T-helper 1 cell (primary cell): ENCODE measurements around the gene MMP21.

Experiments
- DNase-seq, 5 donors: peaks; one replicate each; pipeline ENCODE4 v3.0.0-alpha.2; 2012 to 2020

Gene MMP21

DNA sequence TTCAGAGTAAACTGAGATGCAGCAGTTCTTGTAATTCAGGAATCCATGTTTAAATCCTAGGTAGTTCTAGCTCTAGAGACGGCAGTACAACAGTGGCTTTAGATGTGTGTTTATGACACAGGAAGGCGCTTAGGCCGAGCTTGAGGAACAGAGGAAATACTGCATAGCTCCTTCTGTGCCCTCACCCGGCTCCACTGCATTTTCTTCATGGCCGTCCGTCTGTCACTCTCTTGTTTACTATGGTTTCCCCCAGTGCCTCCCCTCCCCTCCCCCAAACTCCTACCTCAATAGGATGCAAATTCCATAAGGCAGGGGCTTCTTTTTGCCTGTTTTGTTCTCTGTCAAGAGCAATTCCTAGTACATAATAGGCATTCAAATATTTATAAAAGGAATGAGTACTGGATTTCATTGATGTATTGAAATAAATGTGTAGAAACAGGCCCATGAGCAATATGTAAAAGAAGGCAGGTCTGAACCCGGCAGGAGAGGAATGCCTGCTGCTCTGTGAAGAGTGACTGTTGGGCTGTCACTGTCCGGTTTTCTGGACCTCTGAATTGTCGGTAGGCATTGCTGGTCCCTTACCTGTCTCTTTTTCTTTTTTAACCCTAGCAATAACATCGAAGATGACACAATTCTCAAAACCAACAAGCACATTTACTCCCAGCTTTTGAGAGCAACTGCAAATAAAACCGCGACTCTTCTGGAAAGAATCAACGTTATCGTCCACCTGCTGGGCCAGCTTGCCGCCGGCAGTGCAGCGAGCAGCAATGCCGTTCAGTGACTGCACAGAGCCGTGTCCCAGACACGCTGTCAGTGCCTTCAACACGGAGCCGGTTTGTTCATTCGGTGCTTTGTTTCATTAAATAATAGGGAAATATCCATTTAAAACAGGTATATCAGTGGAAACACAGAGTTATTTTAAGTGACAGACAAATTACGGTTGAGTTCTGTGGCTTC, 12.7 kb downstream of the MMP21 start:
- DNase-seq: no peak

DNA sequence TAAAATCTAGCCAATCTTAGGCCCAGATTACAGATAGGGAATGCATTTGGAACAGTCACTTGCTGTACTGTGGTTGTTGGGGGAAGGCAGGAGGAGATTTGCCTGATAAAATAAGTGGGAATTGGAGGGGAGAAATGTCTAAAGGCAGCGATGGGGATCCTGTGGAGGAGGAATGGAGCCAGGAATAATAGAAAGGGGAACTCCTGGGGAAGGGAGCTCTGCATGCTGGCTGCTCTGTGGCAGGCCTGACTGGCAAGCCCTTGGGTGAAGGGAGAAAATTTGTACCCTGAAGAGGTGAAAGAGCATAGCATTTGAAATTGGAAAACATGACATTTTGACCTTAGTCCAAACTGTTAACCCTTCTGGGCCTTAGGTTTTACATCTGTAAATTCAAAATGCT, 13.7 kb downstream of the MMP21 start:
- DNase-seq: no peak

DNA sequence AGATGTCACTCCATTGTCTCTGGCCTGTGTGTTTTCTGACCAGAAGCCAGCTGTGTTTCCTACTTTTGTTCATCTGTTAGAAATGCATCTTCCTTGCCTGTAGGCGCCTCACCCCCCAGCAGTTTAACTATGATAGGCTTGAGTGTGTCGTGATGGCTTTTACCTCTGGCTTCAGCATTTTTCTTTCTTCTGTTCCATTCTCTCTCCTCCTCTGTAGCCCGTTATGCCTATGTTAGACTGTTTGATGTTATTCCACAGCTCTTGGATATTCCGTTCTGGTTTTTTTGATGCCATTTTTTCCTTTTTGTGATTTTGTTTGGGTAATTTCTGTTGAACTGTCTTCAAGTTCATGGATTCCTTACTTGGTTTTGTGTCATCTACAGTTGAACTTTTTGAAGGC, 17.9 kb downstream of the MMP21 start:
- no peak for DNase-seq

DNA sequence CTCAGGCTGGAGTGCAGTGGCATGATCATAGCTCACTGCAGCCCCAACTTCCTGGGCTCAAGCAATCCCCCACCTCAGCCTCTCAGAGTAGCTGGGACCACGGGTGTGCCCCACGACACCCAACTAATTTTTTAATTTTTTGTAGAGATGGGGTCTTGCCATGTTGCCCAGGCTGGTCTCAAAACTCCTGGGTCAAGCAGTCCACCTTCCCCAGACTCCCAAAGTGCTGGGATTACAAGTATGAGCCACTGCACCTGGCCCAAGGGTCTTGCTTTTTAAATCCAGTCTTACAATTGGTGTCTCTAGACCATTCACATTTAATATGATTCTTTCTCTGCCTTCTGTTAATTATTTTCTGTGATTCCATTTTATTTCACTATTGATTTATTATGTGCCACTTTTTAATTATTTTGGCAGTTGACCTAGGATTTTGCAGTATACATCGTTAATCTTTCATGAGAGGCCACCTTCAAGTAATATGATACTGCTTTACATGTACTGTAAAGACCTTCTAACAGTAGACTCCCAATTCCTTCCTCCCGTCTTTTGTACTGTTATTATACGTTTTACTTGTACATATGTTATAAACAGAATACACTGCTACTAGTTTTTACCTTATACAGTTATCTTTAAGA, 18.7 kb downstream of the MMP21 start:
- no peak for DNase-seq

DNA sequence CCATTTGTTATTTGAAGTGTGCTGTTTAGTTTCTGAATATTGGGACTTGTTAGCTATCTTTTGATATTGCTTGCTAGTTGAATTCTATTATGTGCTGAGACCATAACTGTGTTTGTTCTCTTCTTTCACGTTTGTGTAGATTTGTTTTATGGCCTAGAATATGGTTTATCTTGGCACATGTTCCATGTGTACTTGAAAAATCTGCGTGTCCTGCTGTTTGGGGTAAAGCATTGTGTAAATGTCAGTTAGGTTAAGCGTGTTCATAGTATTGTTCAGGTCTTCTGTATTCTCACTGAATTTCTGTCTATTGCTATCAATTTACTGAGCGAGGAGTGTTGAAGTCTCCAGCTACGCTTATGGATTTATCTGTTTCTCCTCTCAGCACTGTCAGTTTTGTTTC, 19.4 kb downstream of the MMP21 start:
- no peak for DNase-seq

DNA sequence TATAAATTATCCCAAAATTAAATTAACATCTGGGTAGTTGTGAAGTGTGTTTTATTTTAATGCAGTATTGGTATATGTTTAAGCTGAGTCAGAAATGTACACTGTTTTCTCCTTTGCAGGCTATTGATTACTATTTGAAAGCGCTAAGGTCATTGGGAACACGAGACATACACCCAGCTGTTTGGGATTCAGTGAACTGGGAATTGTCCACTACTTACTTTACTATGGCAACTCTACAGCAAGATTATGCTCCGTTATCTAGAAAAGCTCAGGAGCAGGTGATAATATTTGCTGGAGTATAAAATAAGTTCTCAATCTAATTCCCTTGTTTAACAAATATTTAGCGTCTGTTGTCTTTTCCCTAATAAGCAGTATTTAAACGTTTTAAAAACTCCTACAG, 28.2 kb downstream of the MMP21 start:
- DNase-seq: no peak

DNA sequence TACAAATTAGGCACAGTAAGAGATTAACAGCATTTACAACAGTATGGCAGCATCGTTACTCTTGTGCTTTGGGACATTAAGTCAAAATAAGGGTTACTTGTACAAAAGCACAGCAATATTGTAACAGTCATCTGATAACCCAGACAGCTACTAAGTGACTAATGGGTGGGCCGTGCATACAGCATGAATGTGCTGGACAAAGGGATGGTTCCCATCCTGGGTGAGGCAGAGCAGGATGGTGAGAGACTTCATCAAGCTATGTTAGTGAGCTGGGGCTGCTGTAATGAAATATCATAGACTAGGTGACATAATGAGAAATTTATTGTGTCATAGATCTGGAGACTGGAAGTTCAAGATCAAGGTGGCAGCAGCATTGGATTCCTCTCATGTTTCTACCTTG, 30.7 kb downstream of the MMP21 start:
- no peak for DNase-seq

DNA sequence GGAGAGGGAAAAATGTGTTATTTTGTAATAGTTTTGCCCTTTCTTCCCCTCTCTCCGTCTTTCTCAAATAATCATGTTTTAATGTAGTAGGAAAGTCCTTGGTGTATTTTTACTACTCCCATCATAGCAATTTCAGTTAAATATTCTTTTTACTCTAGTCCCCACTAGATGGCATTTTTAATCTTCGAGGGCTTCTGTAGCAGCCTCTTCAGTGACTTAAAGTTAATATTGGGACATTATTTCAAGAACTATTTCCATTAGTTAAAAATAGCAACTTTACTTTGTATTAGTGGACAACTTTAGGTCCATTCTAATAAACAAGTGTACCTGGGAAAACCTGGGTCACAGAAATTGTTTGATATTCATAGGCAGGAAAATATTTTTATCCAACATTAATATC, 33.2 kb downstream of the MMP21 start:
- DNase-seq: no peak

DNA sequence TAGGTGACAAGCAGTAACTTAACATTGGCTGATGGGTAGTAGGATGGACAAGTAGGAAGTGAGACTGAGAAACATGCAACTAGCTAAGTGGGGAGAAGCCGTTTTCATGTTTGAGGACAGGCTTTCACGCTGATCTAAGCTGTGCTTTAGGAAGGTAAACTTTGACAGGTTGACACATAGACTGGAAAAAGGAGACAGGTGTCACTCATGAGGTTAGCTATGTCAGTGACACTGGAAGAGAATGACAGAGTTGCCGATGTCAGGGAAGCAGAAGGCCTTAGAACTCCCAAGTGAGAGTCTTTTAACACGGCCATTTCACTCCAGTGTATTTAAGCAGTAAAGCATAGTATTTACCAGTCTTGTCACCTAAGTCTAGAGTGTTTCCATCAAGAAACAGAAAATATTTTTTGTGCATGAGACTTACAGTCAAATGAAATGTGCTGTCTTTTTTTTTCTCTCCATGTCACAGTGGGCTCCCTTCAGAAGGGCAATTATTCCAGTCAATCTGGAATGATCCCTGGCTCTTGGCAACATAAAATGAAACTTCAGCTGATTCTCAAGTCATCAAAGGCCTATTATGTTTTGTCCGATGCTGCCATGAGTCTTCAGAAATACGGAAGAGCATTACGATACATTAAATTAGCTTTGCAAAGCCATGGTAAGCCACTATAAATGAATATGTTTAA, 35.5 kb downstream of the MMP21 start:
- no peak for DNase-seq

DNA sequence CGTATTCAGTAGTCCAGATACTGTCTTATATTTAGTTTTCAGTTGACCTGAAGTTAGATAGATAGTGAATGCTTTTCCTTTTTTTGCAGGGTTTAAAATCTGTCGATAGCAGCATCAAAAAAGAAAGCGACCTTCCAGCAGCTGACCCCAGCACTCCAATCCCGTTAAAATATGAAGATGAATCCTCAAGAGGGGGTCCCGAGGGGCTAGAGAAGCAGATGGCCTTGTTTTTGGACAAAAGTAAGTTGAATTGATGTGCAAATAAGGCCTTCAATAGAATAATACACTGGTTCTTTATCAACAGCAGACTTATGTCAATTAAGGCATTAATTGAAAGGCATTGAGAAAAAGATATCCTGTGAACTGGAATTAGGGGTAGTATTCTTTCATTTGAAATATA, 37.4 kb downstream of the MMP21 start:
- DNase-seq: no peak

DNA sequence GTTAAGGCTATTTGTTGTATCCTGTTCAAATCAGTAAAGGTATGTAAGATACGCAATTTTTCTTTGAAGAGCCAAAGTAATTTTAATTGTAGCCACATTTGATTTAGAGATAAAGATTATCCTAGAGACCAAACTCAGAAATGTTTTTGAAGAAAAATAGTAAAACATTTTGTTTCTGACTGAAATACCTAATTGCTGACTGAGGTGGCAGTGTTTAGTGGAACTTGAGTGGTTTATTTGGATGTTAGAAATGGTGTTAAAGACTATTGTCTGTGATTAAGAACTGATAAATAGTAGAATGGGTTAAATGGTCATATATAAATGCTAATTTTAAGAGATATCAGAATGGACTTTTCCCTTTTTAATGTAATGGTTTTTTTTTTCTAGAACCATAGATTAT, 40.8 kb downstream of the MMP21 start:
- DNase-seq: no peak

DNA sequence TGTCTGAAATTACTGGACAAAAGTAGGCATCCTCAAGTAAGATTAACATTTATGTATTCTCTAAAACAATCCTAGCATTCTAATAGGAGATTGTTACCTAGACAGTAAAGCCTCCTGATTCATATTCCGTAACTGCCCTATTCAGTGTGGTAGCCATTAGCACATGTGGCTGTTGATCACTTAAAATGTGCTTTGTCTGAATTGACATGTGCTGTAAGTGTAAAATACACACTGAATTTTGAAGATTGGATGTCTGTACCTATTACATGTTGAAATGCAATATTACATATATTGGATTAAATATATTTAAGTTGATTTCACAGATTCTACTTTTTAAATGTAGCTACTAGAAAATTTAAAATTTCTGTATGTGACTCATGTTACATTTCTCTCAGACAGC, 41.5 kb downstream of the MMP21 start:
- no peak for DNase-seq

DNA sequence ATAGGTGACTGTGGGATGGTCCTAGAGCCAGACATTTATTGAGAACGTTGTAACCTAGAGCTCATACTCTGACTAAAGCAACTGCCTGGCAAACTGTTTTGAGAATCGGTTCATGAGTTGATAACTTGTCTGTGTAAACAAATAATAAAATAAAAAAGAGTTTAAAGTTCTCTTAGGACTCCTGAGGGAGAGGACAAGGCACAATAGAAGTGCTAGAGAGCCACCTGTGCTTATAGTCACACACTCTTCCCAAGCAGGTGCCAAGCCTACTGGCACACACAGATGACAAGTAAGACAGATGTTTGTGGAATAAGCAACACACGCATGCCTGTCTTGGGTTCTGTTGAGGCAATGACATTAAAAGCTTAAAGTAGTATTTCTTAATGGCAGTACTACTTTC, 48.2 kb downstream of the MMP21 start:
- no peak for DNase-seq

DNA sequence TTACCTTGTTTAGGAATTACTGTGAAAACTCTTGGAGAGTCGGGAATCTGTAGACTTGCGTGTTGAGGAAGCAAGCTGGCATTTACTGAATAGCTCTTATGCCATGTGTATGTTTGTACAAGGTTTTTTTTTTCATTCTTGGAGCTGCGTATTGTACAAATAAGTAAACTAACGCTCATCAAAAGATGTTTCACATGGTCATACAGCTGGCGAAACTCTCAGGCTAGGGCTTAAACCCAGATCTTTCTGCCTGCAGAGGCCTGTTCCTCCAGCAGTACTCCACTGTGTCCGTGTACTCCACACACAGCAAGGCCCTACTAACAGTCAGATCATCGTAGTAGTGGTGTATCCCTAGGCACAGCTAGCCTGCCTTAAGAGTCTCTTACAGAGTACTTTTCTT, 48.7 kb downstream of the MMP21 start:
- DNase-seq: no peak

DNA sequence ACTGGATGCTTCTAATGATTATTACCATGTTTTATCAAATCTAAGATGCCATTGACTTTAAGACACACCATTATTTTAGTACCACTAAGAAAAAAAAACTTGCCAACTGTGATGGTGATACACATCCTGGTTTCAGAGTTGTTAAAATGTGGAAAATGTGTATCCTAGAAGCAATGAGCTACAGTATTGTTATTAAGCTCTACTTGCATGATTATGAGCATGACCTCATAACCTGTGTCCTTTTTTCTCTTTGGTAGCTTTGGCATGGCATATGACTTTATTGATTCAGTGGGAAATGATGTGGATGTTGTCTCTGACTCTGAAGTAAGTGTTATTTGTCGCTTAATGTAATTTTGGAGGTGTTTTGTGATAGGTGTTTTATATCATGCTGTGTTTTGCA, 52.8 kb downstream of the MMP21 start:
- DNase-seq: no peak

DNA sequence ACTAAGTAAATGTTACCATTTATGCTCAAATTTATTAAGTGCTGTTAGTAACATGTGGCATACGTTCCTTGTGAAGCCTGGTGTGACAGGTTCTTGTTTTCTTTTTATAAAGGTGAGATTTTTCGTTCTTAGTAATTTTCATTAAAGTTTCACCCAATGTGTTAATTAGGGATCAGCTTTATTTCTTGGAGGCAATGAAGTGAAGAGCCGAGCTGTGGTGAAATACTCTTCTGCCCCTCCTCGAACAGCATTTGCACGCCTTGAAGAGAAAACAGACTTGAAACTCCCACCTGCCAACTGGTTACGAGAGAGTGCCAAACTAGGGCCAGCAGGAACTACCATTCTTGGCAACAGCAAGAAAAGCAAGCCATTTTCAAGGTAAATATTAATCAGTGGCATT, 54.6 kb downstream of the MMP21 start:
- DNase-seq: no peak

DNA sequence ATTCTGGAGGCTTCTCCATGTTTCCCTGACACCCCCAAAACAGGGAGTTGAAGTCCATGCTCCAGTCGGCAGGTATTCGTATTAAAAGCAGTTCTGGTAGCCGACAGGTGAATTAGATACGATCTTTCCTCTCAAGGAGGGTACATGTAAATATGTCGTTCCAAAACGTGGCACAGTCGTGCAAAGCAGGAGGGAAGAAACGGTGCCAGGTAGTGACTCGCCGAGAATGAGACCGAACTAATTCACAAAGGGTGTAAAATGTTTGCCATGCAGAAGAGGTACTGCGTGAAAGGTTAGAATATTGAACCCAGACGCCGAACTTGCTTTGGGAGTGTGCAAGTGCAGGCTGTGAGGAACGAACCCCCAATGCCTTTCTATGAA, 55.6 kb downstream of the MMP21 start:
- no peak for DNase-seq

DNA sequence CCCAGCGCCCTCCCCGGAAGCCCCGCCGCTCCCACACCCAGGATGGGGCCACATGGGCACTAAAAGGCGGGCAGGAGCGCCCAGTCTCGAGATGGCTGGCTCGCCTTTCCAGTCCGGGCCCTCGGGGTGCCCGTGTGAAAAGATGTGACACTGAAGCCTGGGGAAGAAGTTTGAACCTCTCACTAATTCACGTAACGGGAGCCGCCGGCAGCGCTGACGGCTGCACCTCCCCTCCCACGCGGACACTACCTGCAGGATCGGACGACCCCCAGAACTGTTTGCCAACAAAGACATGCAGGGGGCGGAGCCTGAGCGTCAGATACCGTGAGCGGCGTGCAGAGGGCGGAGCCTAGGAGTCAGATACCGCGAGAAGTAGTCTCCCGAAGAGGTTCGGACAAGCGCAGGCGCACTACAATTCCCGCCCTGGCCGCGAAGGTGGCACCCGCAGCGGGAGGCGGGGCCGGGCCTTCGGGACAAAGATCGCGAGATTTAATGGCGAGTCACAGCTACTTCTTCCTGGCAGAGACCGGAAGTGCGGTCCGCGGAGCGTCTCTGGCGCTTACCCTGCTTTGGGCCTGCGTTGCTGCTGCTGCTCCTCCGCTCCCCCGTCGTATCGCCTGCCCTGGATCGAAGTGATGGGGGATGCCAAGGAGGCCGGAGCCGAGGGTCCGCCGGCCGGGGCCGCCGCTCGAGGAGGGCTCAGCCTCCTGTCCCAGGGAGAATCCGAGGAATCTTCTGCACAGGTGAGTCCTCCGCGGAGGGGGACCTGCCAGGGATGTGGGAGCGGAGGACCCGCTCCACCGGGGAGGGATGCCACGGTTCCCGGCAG, 56.2 kb downstream of the MMP21 start, which contains the start of gene EDRF1:
Gene EDRF1 (plus strand): TSS at position 537 of the 829 bp plus-strand sequence. CDS start 99 bp downstream, at position 636.
- DNase-seq: peak; percentile 98 to 99 (median 99)
